NCI-H345 treated with DMSO at 0.1 percent for 48 hours (cell line): ENCODE results near the gene FAM3D.
A peak's percentile ranks its signal among the peaks of the same experiment; 100 is the strongest.
"Not testable (repeated sequence)": the region's sequence is repeated elsewhere in the genome, so short reads cannot be mapped to it uniquely, and the experiment has no call there.

ENCODE experiments used
- DNase-seq: peaks from one replicate; lab custom pipeline; 2025; ENCODE audit not compliant: unreplicated experiment; lab: John Stamatoyannopoulos, UW

FAM3D gene

GRCh38 chr3:58683466-58683865, 16.9 kb upstream of the FAM3D start:
- no peak for DNase-seq

- no peak for DNase-seq
Observed at GRCh38 chr3:58683001-58683458, 16.5 kb upstream of the FAM3D start.

- DNase-seq: no peak
Observed at GRCh38 chr3:58681863-58682262, 15.3 kb upstream of the FAM3D start.

- DNase-seq: no peak
Observed at GRCh38 chr3:58680879-58681525, 14.4 kb upstream of the FAM3D start.

GRCh38 chr3:58679974-58680666, 13.5 kb upstream of the FAM3D start:
- DNase-seq: no peak

- no peak for DNase-seq
Observed at GRCh38 chr3:58679446-58679845, 12.9 kb upstream of the FAM3D start.

GRCh38 chr3:58678177-58678970, 11.8 kb upstream of the FAM3D start:
- not testable (repeated sequence) for DNase-seq

- DNase-seq: no peak
Observed at GRCh38 chr3:58672880-58673279, 6.3 kb upstream of the FAM3D start.

- peak; percentile 27 for DNase-seq
Observed at GRCh38 chr3:58672451-58672850, 5.9 kb upstream of the FAM3D start.

GRCh38 chr3:58670506-58671135, 4.0 kb upstream of the FAM3D start:
- DNase-seq: no peak

GRCh38 chr3:58668247-58668646, 1.7 kb upstream of the FAM3D start:
- DNase-seq: no peak

- no peak for DNase-seq
Observed at GRCh38 chr3:58667704-58668103, 1.1 kb upstream of the FAM3D start.

GRCh38 chr3:58667229-58667628, 655 bp upstream of the FAM3D start:
- no peak for DNase-seq

- no peak for DNase-seq
Observed at GRCh38 chr3:58665405-58665804, 1.2 kb downstream of the FAM3D start.

- DNase-seq: no peak
Observed at GRCh38 chr3:58664611-58665010, 2.0 kb downstream of the FAM3D start.

- no peak for DNase-seq
Observed at GRCh38 chr3:58661836-58662420, 4.6 kb downstream of the FAM3D start.

- no peak for DNase-seq
Observed at GRCh38 chr3:58660998-58661397, 5.6 kb downstream of the FAM3D start.

GRCh38 chr3:58659051-58659675, 7.4 kb downstream of the FAM3D start:
- DNase-seq: no peak

GRCh38 chr3:58658508-58658907, 8.1 kb downstream of the FAM3D start:
- DNase-seq: no peak

- no peak for DNase-seq
Observed at GRCh38 chr3:58657571-58658141, 8.9 kb downstream of the FAM3D start.
